ENCODE measurements around the gene OR13H1.
"Not testable (repeated sequence)": the region's sequence is repeated elsewhere in the genome, so short reads cannot be mapped to it uniquely, and the experiment has no call there.

GRCh38 chrX:131578735-131579367 lies 35.0 kb downstream of the OR13H1 start:
- not testable (repeated sequence) for TF ChIP-seq POLR2A (IDR thresholded peaks at IDR 0.05; ENCODE audit: low read depth, low read length); CEBPB (IDR thresholded peaks at IDR 0.05; ENCODE audit: low read depth, low read length); CTCF (conservative IDR thresholded peaks at IDR 0.05; ENCODE audit: low read depth, low read length); RAD21 (IDR thresholded peaks at IDR 0.05; ENCODE audit: low read length); SMC3 (IDR thresholded peaks at IDR 0.05; ENCODE audit: low read depth, low read length); RFX5 (IDR thresholded peaks at IDR 0.05; ENCODE audit: low read depth, low read length); MAZ (IDR thresholded peaks at IDR 0.05; ENCODE audit: borderline replicate concordance, low read depth, low read length); MXI1 (IDR thresholded peaks at IDR 0.05; ENCODE audit: borderline replicate concordance, low read depth, low read length); USF2 (IDR thresholded peaks at IDR 0.05; ENCODE audit: low read depth, low read length); BHLHE40 (IDR thresholded peaks at IDR 0.05; ENCODE audit: low read depth, low read length)
